Brain microvascular endothelial cell (primary cell): Measurements from ENCODE around the gene MLH1.
"Not testable (repeated sequence)": the region's sequence is repeated elsewhere in the genome, so short reads cannot be mapped to it uniquely, and the experiment has no call there.

Experiments
- DNase-seq: peaks from one replicate; pipeline ENCODE4 v3.0.0-alpha.2; 2020
- H3K27ac ChIP-seq: fragments of 250-450 bp; sonication (Bioruptor Pico); 2 replicates; pipeline ENCODE4 v1.5.1; 2020; ENCODE audit warnings: mild to moderate bottlenecking, moderate library complexity
- H3K27me3 ChIP-seq: fragments of 250-450 bp; sonication (Bioruptor Pico); replicated peaks from 2 replicates; pipeline ENCODE4 v1.5.1; 2020; ENCODE audit warnings: mild to moderate bottlenecking
- H3K36me3 ChIP-seq: fragments of 250-450 bp; sonication (Bioruptor Pico); replicated peaks from 2 replicates; pipeline ENCODE4 v1.5.1; 2020; ENCODE audit warnings: mild to moderate bottlenecking
- H3K4me3 ChIP-seq: 2 replicates; pipeline ENCODE4 v1.5.1; 2011; ENCODE audit warnings: low read depth, mild to moderate bottlenecking, control low read depth, low read length, moderate library complexity
- CTCF ChIP-seq: IDR thresholded peaks from 2 replicates; pipeline ENCODE4 v1.5.1; 2011; ENCODE audit warnings: low read depth, mild to moderate bottlenecking, moderate library complexity, low read length, control low read depth, inconsistent platforms; ENCODE audit errors: missing control alignments
- in situ Hi-C: cut with HindIII; loops from 2 replicates; pipeline ENCODE4 v1.10.0; 2017; ENCODE audit warnings: low sequenced_read_pairs, low pct_ligation_motif_present

The MLH1 gene

GRCh38 chr3:37054370-37054769, 61.1 kb downstream of the MLH1 start:
- Histone ChIP-seq H3K27me3 (no peaks in the 10 kb centered on the region), H3K27ac (peak overlapping the region; percentile 37), H3K36me3 (peaks cover 37% of the 10 kb centered on the region), H3K4me3 (no peak overlapping the region)
- in situ Hi-C loops, result no loop called here
- TF ChIP-seq CTCF, result no peak
- DNase-seq, result peak; percentile 37

- in situ Hi-C loops, H3K4me3 ChIP-seq, DNase-seq, H3K27me3 ChIP-seq: not testable (repeated sequence)
- H3K27ac ChIP-seq, result peak overlapping the region; percentile 37
- H3K36me3 ChIP-seq, result peaks cover 30% of the 10 kb centered on the region
These were observed 61.8 kb downstream of the MLH1 start for GRCh38 chr3:37055077-37055476.

GRCh38 chr3:37056826-37057225, 63.5 kb downstream of the MLH1 start:
- Histone ChIP-seq H3K27ac (no peak overlapping the region), H3K27me3 (no peaks in the 10 kb centered on the region), H3K36me3 (peaks cover 30% of the 10 kb centered on the region), H3K4me3 (no peak overlapping the region)
- no peak for TF ChIP-seq CTCF
- no peak for DNase-seq
- in situ Hi-C loops, result no loop called here

- no peak for DNase-seq
- in situ Hi-C loops, result no loop called here
- Histone ChIP-seq H3K27me3 (no peaks in the 10 kb centered on the region), H3K4me3 (no peak overlapping the region), H3K36me3 (peaks cover 39% of the 10 kb centered on the region), H3K27ac (no peak overlapping the region)
- TF ChIP-seq CTCF, result no peak
These were observed 64.8 kb downstream of the MLH1 start for GRCh38 chr3:37058117-37058516.

GRCh38 chr3:37064747-37065146, 71.4 kb downstream of the MLH1 start:
- TF ChIP-seq CTCF, result no peak
- Histone ChIP-seq H3K36me3 (peaks cover 28% of the 10 kb centered on the region), H3K27me3 (no peaks in the 10 kb centered on the region), H3K4me3 (no peak overlapping the region), H3K27ac (no peak overlapping the region)
- no peak for DNase-seq
- in situ Hi-C loops, result no loop called here

- H3K4me3 ChIP-seq, result no peak overlapping the region
- no peak for TF ChIP-seq CTCF
These were observed 74.3 kb downstream of the MLH1 start for GRCh38 chr3:37067577-37067976.

GRCh38 chr3:37068031-37068430, 74.7 kb downstream of the MLH1 start:
- H3K36me3 ChIP-seq, result peaks cover 13% of the 10 kb centered on the region
- in situ Hi-C loops, result no loop called here
- H3K4me3 ChIP-seq, result no peak overlapping the region

More at GRCh38 chr3:37067577-37067976, 74.3 kb downstream of the MLH1 start:
- DNase-seq, result no peak
- in situ Hi-C loops, result no loop called here
- Histone ChIP-seq H3K36me3 (peaks cover 18% of the 10 kb centered on the region), H3K27me3 (no peaks in the 10 kb centered on the region), H3K27ac (no peak overlapping the region)

More at GRCh38 chr3:37068031-37068430, 74.7 kb downstream of the MLH1 start:
- Histone ChIP-seq H3K27ac (no peak overlapping the region), H3K27me3 (no peaks in the 10 kb centered on the region)
- no peak for TF ChIP-seq CTCF
- DNase-seq, result no peak
